Liver (tissue), 3 donors: ENCODE data around the gene PIGP.
"Not testable (repeated sequence)": the region's sequence is repeated elsewhere in the genome, so short reads cannot be mapped to it uniquely, and the experiment has no call there.

ENCODE experiments used
- CTCF ChIP-seq: fragments of 150-350 bp; IDR thresholded peaks from 2 replicates; pipeline ENCODE4 v1.5.1; 2017; ENCODE audit warnings: improper control_type of control experiment, low read depth, low read length; ENCODE audit not compliant: missing input control
- FOXA1 ChIP-seq: IDR thresholded peaks from 2 replicates; pipeline ENCODE4 v1.6.1; 2016; ENCODE audit warnings: antibody characterized with exemption
- MAX ChIP-seq: IDR thresholded peaks from 2 replicates; pipeline ENCODE4 v1.6.1; 2016; ENCODE audit warnings: antibody characterized with exemption
- SP1 ChIP-seq: IDR thresholded peaks from 2 replicates; pipeline ENCODE4 v1.6.1; 2018; ENCODE audit warnings: antibody characterized with exemption, mild to moderate bottlenecking
- TF ChIP-seq, protein P1 (sequence below): IDR thresholded peaks from 2 replicates; pipeline ENCODE4 v1.6.1; 2016; ENCODE audit warnings: antibody characterized with exemption
- donor health status: healthy.
- donor health status: healthy.

- TF ChIP-seq MAX, FOXA1, CTCF, SP1: not testable (repeated sequence)
- TF ChIP-seq, protein P1, sequence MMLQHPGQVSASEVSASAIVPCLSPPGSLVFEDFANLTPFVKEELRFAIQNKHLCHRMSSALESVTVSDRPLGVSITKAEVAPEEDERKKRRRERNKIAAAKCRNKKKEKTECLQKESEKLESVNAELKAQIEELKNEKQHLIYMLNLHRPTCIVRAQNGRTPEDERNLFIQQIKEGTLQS: not testable (repeated sequence)
Observed at GRCh38 chr21:37116459-37116858, 43.6 kb upstream of the PIGP start.
